HG03045 (cell line): ENCODE data around the gene CFAP210.
"Not testable (repeated sequence)": the region's sequence is repeated elsewhere in the genome, so short reads cannot be mapped to it uniquely, and the experiment has no call there.

ENCODE experiments used
- ATAC-seq: cut with Tn5 transposase; IDR thresholded peaks from one replicate; pipeline ENCODE4 v1.9.1; 2021; ENCODE audit warnings: mild to moderate bottlenecking, moderate library complexity; ENCODE audit not compliant: unreplicated experiment

The CFAP210 gene

GRCh38 chr2:169713331-169713730, 19.1 kb upstream of the CFAP210 start:
- no peak for ATAC-seq

- ATAC-seq, result no peak
Observed at GRCh38 chr2:169712791-169713227, 18.6 kb upstream of the CFAP210 start.

GRCh38 chr2:169711751-169712509, 17.7 kb upstream of the CFAP210 start:
- ATAC-seq, result no peak

GRCh38 chr2:169709981-169710380, 15.8 kb upstream of the CFAP210 start:
- no peak for ATAC-seq

- ATAC-seq, result no peak
Observed at GRCh38 chr2:169709331-169709730, 15.1 kb upstream of the CFAP210 start.

- ATAC-seq, result no peak
Observed at GRCh38 chr2:169707626-169708025, 13.4 kb upstream of the CFAP210 start.

- ATAC-seq, result no peak
Observed at GRCh38 chr2:169705927-169706326, 11.7 kb upstream of the CFAP210 start.

- no peak for ATAC-seq
Observed at GRCh38 chr2:169704160-169704708, 10.0 kb upstream of the CFAP210 start.

GRCh38 chr2:169702996-169703395, 8.8 kb upstream of the CFAP210 start:
- ATAC-seq, result no peak

- ATAC-seq, result not testable (repeated sequence)
Observed at GRCh38 chr2:169699173-169699572, 5.0 kb upstream of the CFAP210 start.

- no peak for ATAC-seq
Observed at GRCh38 chr2:169696381-169696780, 2.2 kb upstream of the CFAP210 start.

- no peak for ATAC-seq
Observed at GRCh38 chr2:169694894-169695260, 672 bp upstream of the CFAP210 start.

GRCh38 chr2:169693360-169693759, 845 bp downstream of the CFAP210 start:
- no peak for ATAC-seq

- no peak for ATAC-seq
Observed at GRCh38 chr2:169692718-169693117, 1.5 kb downstream of the CFAP210 start.

GRCh38 chr2:169690958-169691357, 3.2 kb downstream of the CFAP210 start:
- ATAC-seq, result no peak

GRCh38 chr2:169687943-169688342, 6.3 kb downstream of the CFAP210 start:
- not testable (repeated sequence) for ATAC-seq

GRCh38 chr2:169686825-169687224, 7.4 kb downstream of the CFAP210 start:
- not testable (repeated sequence) for ATAC-seq

GRCh38 chr2:169684712-169685111, 9.5 kb downstream of the CFAP210 start:
- not testable (repeated sequence) for ATAC-seq

- no peak for ATAC-seq
Observed at GRCh38 chr2:169684135-169684565, 10.1 kb downstream of the CFAP210 start.

GRCh38 chr2:169683425-169684134, 10.6 kb downstream of the CFAP210 start:
- no peak for ATAC-seq

- no peak for ATAC-seq
Observed at GRCh38 chr2:169683054-169683424, 11.2 kb downstream of the CFAP210 start.

GRCh38 chr2:169676850-169677249, 17.4 kb downstream of the CFAP210 start:
- no peak for ATAC-seq
